Adrenal gland (tissue), 12 donors: ENCODE data around the gene SHLD1. TPM values are rescaled to one million over a fixed set of nuclear protein-coding genes. Genes with fewer than 3 reads are reported as not detected.
"Not testable (repeated sequence)": the region's sequence is repeated elsewhere in the genome, so short reads cannot be mapped to it uniquely, and the experiment has no call there.

Experiments used
- DNase-seq, 7 donors: peaks; one replicate each; pipeline ENCODE4 v3.0.0-alpha.2; 2019 to 2020
- H3K27ac ChIP-seq, 5 donors: fragments of 200-600 bp; sonication (generic) in 4 of 5; 1 replicate in 3 of 5; 2 replicates in 2 of 5; pipeline versions ENCODE4 v1.5.1 to v1.8.0; 2016 to 2020; ENCODE audit warnings: mild to moderate bottlenecking in 1 of 5
- H3K27me3 ChIP-seq: fragments of 200-600 bp; 2 replicates; pipeline ENCODE4 v1.8.0; 2021
- H3K36me3 ChIP-seq, 2 donors: fragments of 200-600 bp; replicated peaks in 1 of 2; 1 replicate in 1 of 2; 2 replicates in 1 of 2; pipeline versions ENCODE4 v1.5.1 to v1.8.0; 2018 to 2022
- H3K4me1 ChIP-seq, 2 donors: fragments of 200-600 bp; replicated peaks in 1 of 2; 1 replicate in 1 of 2; 2 replicates in 1 of 2; pipeline versions ENCODE4 v1.5.1 to v1.8.0; 2018 to 2021
- H3K4me3 ChIP-seq, 4 donors: fragments of 200-600 bp; sonication (generic) in 3 of 4; one replicate each; pipeline ENCODE4 v1.5.1; 2016 to 2018
- H3K9me3 ChIP-seq, 3 donors: fragments of 200-600 bp; sonication (generic) in 1 of 3; replicated peaks in 1 of 3; 1 replicate in 2 of 3; 2 replicates in 1 of 3; pipeline versions ENCODE4 v1.5.1 to v1.8.0; 2016 to 2021
- CTCF ChIP-seq, 6 experiments: fragments of 450-650 bp in 4 of 6; fragments of 200-600 bp in 2 of 6; sonication (generic) in 1 of 6; IDR thresholded peaks; 1 replicate in 5 of 6; 2 replicates in 1 of 6; pipeline versions ENCODE4 v1.5.1 to v1.8.0; 2016 to 2021; ENCODE audit warnings: antibody characterized with exemption in 6 of 6, mild to moderate bottlenecking in 2 of 6, moderate library complexity in 1 of 6
- POLR2A ChIP-seq, 2 donors: fragments of 450-650 bp; IDR thresholded peaks; one replicate each; pipeline ENCODE4 v1.6.1; 2017; ENCODE audit warnings: antibody characterized with exemption in 2 of 2, mild to moderate bottlenecking in 2 of 2, moderate library complexity in 1 of 2
- WGBS, 4 donors: extraction: QIAGEN DNeasy Blood & Tissue Kit in 2 of 4; methylation state at CpG; one replicate each; pipeline versions ENCODE4 v1.1.5 to v1.1.7; 2013 to 2017; 5-methylcytosine and 5-hydroxymethylcytosine counted together
- intact Hi-C, 2 donors: fragments of 100-400 bp; cut with DNase I; formaldehyde crosslinking; loops; one replicate each; pipeline versions ENCODE4 v1.14.1 to v1.15.0; 2022 to 2023
- polyA plus RNA-seq, 3 donors: library from polyadenylated mRNA; stranded (reverse); fragments of 200-250 nt in 2 of 3; fragments of 350-450 nt in 1 of 3; fragmentation: Illumina TruSeq in 1 of 3; extraction: RNeasy Lipid Tissue Mini Kit (QIAGEN cat#74804) in 1 of 3; gene quantifications; one replicate each; pipeline ENCODE4 v1.2.3, GENCODE V29; 2013 to 2014
- total RNA-seq, 9 donors: library from RNA; depleted of rRNA in 4 of 9; stranded (reverse); fragments of >200 nt in 4 of 9; fragments of 120-200 nt in 1 of 9; fragmentation: NEBNext Ultra II Directional in 1 of 9; extraction: Animal tissue kit (Norgen Biotek cat#: 25700) in 1 of 9; gene quantifications; one replicate each; pipeline versions ENCODE4 v1.1.0 to v1.2.4, GENCODE V29; 2013 to 2023
- donor health status: healthy with polysubstance abuse.
- donor health status: Bipolar disorder and iron deficiency.
- donor health status: DM: yes; HTN: yes; CAD: no.
- donor health status: DM: no; HTN: no; CAD: no.
- donor health status: DM: no; HTN: no; CAD: no.
- donor health status: DM: yes; HTN: yes; CAD: no.

Gene SHLD1
- total and polyA plus RNA-seq, 12 donors, result 3.6 to 18.0 (median 13.0) TPM

GRCh38 chr20:5720696-5721095 is 29.5 kb upstream of the SHLD1 start:
- WGBS, 4 donors, result 67 to 78% (median 70%) methylated on average over 5 of the region's 5 CpGs
- intact Hi-C loops, result no loop called here
- Histone ChIP-seq H3K4me1 (peaks cover 15 to 23% of the 10 kb centered on the region in 2 donors), H3K27me3 (no peaks in the 10 kb centered on the region), H3K4me3 (no peak overlapping the region), H3K36me3 (no peaks in the 10 kb centered on the region), H3K9me3 (no peaks in the 10 kb centered on the region), H3K27ac (no peak overlapping the region)
- no peak for DNase-seq
- no peak for TF ChIP-seq CTCF (IDR thresholded peaks at IDR 0.05)
- TF ChIP-seq POLR2A (IDR thresholded peaks at IDR 0.05), result no peak

GRCh38 chr20:5721356-5721755 is 28.8 kb upstream of the SHLD1 start:
- H3K36me3 ChIP-seq, H3K9me3 ChIP-seq, intact Hi-C loops, DNase-seq, H3K27me3 ChIP-seq, H3K27ac ChIP-seq, H3K4me3 ChIP-seq: not testable (repeated sequence)
- H3K4me1 ChIP-seq, result peaks cover 15 to 23% of the 10 kb centered on the region in 2 donors
- whole genome bisulfite sequencing, 4 donors, result 94 to 99% (median 97%) methylated on average over 6 of the region's 6 CpGs

DNA sequence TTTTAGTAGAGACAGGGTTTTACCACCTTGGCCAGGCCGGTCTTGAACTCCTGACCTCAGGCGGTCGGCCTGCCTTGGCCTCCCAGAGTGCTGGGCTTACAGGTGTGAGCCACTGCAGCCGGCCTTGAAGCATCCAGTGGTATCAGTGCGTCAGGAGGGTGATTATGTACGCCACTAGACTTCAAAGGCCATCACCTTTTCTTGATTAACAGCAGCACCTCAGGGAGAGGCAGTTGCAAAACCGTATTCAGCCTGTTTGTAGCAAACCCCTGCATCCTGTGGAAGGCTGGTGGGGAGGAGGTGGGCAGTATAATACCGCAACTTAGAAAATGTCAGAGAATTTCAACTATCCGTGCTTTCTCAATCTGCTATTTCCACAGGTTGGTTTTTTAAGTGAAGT is 27.3 kb upstream of the SHLD1 start:
- Histone ChIP-seq H3K4me3 (no peak overlapping the region), H3K36me3 (no peaks in the 10 kb centered on the region), H3K27ac (no peak overlapping the region), H3K4me1 (peaks cover 15 to 23% of the 10 kb centered on the region in 2 donors), H3K27me3 (no peaks in the 10 kb centered on the region), H3K9me3 (no peaks in the 10 kb centered on the region)
- no peak for DNase-seq
- WGBS, 4 donors, result 87 to 95% (median 91%) methylated on average over 6 to 9 of the region's 9 CpGs
- intact Hi-C loops, result no loop called here
- TF ChIP-seq CTCF (IDR thresholded peaks at IDR 0.05) (no peak), POLR2A (IDR thresholded peaks at IDR 0.05) (no peak)

GRCh38 chr20:5725183-5725463 is 25.1 kb upstream of the SHLD1 start:
- intact Hi-C loops, H3K27ac ChIP-seq, H3K9me3 ChIP-seq, H3K27me3 ChIP-seq, H3K4me3 ChIP-seq, H3K36me3 ChIP-seq, DNase-seq: not testable (repeated sequence)
- H3K4me1 ChIP-seq, result peaks cover 7 to 14% of the 10 kb centered on the region in 2 donors
- WGBS, 4 donors, result 86 to 92% (median 89%) methylated on average over 3 of the region's 3 CpGs

- intact Hi-C loops, result no loop called here
- Histone ChIP-seq H3K27ac (no peak overlapping the region), H3K4me3 (no peak overlapping the region), H3K9me3 (no peaks in the 10 kb centered on the region), H3K36me3 (no peaks in the 10 kb centered on the region), H3K27me3 (no peaks in the 10 kb centered on the region), H3K4me1 (peaks cover 7 to 19% of the 10 kb centered on the region in 2 donors)
- 75 to 87% (median 84%) methylated on average over 5 of the region's 5 CpGs for WGBS, 4 donors
- no peak for DNase-seq
- TF ChIP-seq POLR2A (IDR thresholded peaks at IDR 0.05) (no peak), CTCF (IDR thresholded peaks at IDR 0.05) (no peak)
Observed at GRCh38 chr20:5727018-5727515, 23.1 kb upstream of the SHLD1 start.
